Measurements from ENCODE around the gene TEX54.
"Not testable (repeated sequence)": the region's sequence is repeated elsewhere in the genome, so short reads cannot be mapped to it uniquely, and the experiment has no call there.

The TEX54 gene

DNA sequence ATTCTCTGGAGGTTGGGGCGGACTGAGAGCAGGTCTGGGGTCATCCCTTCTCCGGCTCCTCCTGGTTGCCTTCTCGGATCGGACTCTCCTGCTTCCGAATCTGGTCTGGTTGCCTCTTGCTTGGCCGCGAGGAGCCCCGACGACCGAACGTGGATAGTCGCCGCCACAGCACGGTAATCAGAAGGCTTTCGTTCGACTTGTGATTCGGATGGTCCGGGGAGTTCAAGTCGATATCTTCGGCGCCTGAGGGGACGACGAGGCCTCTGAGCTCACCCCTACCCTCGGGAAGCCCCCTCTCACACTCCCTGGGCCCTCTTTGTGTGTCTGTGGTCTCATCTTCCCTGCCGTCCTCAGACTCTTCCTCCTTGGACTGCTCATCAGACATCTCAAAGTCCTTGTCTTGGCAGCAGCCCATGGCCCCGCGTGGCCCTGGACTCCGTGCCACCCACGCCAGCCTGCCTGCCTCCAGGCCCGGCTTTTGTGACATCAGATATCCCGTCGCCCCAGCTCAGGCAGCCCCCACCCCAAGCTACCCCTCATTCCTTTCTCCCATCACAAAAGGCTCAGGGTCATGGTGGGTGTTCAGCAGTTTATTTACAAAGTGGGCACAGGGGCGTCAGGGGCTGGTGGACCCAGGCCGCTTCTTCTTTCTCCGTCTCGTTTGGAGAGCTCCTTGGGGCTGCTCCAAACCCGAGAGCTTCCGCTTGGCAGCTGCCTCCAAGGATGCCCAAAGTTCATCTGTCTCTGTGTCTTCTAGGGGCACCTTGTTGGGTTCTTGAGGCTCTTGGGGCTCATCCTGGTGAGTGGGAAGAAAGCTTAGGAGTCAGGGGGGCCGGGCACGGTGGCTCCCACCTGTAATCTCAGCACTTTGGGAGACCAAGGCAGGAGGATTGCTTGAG lies at the start of gene TEX54:
TEX54 (minus strand) TSS at position 506 of the 899 bp plus-strand sequence.
- FAIRE-seq: no peak

DNA sequence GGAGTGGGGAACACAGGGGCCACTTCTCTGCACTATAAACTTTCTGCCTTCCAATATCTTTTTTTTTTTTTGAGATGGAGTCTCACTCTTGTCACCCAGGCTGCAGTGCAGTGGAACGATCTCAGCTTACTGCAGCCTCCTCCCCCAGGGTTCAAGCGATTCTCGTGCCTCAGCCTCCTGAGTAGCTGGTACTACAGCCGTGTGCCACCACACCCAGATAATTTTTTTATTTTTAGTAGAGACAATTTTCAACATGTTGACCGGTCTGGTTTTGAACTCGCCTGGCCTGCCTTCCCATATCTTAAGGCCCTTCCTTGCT lies 49.7 kb upstream of the TEX54 start:
- FAIRE-seq: no peak

DNA sequence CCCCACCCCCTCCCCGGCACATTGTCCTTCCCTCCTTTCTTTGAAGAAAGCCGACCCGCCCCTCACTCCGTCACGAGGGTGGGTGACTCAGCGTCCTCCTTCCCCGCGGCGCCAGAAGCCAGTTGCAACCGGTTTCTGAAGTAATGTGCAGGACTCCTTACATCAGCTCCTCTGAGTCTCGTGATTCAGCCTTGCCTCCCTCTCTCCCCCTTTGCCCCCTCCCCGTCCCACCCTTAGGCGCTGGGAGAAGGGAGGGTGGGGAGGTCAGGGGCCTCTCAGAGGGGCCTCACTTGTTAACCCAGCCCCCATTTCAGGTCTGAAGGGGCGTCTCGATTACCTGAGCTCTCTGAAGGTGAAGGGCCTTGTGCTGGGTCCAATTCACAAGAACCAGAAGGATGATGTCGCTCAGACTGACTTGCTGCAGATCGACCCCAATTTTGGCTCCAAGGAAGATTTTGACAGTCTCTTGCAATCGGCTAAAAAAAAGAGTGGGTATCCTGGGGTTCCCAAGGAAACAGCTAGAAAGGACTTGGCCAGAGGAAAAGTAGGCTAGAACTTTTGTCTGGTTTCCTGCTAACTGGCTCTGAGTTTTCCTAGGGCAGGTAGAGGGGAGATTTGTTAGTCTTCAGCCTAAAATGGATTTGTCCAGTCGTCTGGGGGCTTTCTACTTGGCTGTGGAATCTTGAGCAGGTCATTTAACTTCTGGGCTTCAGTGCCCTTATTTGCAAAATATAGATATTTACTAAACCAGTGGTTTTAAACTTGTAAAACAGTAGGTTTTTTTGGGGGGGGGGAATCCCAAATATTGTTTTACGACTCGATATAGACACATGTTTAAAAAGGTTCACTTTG lies 49.2 kb upstream of the TEX54 start:
- no peak for FAIRE-seq

DNA sequence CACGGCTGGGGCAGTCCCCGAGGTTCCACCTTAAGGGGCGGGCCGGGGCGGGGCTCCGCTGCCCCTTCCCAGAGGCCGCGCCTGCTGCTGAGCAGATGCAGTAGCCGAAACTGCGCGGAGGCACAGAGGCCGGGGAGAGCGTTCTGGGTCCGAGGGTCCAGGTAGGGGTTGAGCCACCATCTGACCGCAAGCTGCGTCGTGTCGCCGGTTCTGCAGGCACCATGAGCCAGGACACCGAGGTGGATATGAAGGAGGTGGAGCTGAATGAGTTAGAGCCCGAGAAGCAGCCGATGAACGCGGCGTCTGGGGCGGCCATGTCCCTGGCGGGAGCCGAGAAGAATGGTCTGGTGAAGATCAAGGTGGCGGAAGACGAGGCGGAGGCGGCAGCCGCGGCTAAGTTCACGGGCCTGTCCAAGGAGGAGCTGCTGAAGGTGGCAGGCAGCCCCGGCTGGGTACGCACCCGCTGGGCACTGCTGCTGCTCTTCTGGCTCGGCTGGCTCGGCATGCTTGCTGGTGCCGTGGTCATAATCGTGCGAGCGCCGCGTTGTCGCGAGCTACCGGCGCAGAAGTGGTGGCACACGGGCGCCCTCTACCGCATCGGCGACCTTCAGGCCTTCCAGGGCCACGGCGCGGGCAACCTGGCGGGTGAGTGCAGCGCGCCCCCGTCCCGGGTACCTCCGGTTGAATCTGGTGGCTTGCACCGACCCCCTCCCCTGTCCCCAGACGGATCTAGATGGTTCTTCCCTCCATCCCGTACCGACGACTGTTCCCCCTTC lies 48.4 kb upstream of the TEX54 start, which contains the start of gene SLC3A2:
SLC3A2 (plus strand) TSS at position 94 of the 776 bp plus-strand sequence; CDS start at position 222, 128 bp downstream.
- no peak for FAIRE-seq

DNA sequence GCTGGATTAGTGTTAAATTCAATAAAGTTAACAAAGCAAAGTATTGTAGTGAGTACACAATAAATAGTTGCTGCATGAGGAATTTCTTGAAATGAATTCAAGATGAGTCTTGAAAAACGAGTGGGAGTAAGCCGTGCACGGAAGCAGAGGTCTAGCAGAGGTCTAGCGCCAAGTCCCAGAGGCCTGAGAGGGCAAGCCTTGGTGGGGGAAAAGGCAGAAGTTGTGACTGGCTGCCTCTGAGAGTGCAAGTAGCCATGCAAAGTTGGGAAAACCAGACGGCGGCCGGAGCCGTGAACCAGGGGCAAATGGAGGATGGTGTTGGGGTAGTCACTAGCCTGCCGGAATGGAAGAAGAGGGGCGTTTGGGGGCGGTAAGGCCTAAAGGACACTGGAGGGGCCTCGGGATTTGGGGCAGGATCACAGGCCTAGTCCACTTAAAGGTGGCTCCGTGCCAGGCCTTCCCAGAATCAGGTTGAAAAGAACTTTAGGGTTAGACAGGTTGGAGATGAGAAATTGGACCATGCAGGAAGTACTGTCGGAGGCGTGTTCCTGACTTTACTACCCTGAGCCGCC lies 47.7 kb upstream of the TEX54 start:
- no peak for FAIRE-seq

DNA sequence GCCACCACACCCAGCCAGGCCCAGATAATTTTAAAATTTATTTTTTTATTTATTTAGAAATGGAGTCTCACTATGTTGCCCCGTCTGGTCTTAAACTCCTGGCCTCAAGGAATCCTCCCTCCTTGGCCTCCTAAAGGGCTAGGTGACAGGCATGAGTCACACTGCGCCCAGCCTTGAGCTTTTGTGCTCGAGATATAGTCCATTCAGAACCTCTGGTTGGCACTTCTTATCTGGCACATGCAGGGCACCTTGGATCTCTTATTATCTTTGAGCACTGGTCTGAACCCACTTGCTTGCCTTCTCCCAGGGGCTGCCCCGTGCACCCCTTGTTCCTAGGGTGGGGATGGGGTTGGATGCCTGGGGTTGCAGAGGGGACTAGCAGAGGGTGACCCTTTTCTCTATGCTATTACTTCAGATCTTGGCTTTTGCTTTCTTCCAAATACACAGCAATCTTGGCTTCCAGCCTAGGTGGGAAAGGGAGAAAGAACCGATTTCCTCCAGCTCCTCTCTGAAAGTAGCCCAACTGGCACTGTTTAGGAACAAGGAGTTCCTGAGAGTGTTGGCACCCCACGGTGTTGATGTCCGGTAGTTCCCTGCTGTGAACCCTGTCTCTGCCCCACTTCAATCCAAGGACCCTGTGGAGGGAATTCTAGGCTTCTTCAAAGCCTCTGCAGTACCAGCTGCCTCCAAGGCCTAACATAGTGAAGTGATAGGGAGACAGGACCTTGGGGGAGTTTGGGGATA lies 46.8 kb upstream of the TEX54 start:
- FAIRE-seq: no peak

DNA sequence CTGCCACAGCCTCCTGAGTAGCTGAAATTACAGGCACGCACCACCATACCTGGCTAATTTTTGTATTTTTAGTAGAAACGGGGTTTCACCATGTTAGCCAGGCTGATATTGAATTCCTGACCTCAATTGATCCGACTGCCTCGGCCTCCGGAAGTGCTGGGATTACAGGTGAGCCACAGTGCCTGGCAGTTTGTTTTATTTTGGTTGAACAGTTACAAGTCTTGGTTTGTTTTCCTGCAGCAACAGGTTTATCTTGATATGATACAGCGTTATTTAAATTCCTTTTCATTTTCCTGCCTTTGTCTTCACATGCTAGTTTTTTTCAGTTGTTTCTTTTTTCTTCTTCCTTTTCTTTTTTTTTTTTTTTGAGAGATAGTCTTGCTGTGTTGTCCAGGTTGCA lies 44.1 kb upstream of the TEX54 start:
- no peak for FAIRE-seq

DNA sequence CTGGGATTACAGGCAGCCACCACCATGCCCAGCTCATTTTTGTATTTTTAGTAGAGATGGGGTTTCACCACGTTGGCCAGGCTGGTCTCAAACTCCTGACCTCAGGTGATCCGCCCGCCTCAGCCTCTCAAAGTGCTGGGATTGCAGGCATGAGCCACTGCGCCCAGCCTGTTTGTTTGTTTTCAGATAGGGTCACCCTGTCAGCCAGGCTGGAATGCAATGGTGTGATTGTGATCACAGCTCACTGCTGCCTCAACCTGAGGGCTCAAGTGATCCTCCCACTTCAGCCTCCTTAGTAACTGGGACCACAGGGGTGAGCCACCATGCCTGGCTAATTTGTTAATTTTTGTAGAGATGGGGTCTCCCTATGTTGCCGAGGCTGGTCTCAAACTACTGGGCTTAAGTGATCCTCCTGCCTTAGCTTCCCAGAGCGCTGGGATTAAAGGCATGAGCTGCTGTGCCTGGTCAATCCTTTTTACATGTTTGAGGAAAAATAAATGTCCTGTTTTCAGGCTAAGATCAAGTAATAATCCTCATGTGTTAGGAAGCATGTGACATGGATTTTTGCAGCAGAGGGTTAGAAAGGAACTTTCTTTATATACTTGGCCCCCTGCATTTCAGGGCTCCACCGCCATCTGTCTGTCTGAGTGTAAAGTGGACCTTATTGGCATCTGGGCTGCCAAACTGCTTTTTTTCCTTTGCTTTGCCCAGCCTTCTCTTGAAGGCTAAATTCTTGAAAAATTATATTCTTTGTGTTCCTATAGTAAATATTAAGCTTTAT lies 43.2 kb upstream of the TEX54 start:
- FAIRE-seq: no peak

DNA sequence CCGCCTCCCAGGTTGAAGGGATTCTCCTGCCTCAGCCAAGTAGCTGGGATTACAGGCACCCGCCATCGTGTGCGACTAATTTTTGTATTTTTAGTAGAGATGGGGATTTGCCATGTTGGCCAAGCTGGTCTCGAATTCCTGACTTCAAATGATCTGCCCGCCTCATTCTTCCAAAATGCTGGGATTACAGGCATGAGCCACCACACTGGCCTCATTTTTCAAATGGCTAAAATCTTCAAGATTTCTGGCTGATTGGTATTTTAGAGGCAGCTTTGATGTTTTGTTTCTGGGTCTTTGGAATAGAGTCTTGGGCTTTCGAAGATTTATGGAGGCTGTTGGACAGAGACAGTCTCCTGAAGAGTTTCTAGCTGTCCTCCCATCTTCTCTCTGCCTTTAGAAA lies 42.2 kb upstream of the TEX54 start:
- no peak for FAIRE-seq

DNA sequence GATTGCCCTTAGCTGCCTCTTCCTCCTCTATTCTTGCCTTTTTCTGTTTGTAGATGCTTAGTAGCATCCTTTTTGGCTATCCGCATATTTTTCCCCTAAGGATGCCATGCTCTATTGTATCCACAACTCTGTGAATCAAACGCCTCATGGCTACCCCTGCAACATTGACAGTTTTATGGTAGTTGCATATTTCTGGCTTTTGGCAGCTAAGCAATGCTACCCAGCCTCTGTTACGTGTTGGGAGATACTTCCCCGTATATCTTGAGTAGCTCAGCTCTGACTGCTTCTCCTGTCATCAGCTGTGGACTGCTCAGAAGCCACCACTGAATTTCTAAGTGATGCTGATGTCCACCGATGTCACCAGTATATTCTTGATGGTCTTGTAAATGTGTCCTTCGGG lies 33.0 kb upstream of the TEX54 start:
- FAIRE-seq: no peak

DNA sequence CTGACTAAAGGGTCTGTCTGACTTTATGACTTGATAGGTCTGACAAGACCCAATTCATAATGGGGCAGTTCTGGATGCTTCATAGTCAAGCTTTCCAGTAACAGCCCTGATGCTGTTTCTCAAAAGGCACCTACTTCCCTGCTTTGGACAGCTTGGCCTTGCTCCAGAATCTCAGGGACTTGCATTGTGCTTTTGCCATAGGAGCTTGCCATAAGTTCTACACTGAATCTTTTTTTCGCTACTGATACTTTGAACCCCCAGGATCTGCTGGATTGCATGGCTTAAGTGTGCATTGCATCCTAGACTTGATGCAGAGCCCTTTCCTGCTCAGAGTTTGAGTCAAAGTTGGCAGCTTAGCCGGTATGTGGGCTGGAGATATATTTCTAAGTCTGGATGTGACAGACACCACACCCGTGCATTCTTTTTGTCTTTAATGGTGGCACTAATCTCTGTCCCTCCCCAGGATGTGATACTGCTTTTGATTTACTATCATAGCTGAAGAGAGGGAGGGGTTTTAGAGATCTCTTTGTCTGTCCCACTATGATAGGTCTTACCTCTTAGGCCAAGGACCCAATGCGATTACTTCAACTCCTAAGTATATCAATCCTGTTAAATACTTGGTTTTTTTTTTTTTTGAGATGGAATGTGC lies 31.2 kb upstream of the TEX54 start:
- FAIRE-seq: no peak

DNA sequence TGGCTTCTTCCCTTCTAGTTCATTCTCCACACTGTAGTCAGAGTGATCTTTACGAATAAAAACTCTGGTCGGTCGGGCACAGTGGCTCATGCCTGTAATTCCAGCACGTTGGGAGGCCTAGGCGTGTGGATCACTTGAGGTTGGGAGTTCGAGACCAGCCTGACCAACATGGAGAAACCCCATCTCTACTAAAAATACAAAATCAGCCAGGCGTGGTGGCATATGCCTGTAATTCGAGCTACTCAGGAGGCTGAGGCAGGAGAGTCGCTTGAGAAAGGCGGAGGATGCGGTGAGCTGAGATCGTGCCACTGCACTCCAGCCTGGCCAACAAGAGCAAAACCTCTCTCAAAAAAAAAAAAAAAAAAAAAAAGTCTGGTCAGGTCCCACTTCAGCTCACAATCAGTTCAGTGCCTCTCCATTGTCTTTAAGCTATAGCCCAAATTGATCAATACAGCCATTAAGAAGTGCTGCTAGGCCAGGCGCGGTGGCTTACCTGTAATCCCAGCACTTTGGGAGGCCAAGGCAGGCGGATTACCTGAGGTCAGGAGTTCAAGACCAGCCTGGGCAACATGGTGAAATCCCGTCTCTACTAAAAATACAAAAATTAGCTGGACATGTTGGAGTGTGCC lies 29.0 kb upstream of the TEX54 start:
- not testable (repeated sequence) for FAIRE-seq

DNA sequence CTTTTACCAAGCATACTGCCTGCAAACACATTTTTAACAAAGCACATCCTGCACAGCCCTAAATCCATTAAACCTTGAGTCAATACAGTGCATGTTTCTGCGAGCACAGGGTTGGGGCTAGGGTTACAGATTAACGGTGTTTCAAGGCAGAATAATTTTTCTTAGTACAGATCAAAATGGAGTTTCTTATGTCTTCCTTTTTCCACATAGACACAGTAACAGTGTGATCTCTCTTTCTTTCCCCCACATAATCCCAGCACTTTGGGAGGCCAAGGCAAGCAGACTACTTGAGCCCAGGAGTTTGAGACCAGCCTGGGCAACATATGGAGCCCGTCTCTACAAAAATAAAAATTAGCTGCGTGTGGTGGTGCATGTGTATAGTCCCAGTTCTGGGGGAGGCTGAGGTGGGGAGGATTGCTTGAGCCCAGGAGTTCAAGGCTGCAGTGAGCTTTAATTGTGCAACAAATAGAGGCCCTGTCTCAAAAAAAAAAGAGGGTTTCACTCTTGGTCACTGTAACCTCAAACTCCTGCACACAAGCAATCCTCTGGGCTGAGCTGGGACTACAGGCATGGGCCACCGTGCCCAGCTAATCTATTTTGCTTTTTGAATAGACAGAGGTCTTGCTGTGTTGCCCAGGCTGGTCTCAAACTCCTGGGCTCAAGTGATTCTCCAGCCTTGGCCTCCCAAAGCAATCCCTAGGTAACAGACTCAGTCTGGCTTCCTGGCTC lies 28.4 kb upstream of the TEX54 start:
- FAIRE-seq: no peak

DNA sequence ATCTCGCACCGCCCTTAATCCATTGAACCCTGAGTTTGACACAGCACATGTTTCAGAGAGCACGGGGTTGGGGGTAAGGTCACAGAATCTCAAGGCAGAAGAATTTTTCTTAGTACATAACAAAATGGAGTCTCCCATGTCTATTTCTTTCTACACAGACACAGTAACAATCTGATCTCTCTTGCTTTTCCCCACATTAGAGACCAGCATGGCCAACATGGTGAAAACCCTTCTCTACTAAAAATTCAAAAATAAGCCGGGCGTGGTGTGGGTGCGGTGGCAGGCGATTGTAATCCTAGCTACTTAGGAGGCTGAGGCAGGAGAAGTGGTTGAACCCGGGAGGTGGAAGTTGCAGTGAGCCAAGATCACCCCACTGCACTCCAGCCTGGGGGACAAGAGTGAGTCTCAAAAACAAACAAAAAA lies 26.7 kb upstream of the TEX54 start:
- FAIRE-seq: not testable (repeated sequence)

DNA sequence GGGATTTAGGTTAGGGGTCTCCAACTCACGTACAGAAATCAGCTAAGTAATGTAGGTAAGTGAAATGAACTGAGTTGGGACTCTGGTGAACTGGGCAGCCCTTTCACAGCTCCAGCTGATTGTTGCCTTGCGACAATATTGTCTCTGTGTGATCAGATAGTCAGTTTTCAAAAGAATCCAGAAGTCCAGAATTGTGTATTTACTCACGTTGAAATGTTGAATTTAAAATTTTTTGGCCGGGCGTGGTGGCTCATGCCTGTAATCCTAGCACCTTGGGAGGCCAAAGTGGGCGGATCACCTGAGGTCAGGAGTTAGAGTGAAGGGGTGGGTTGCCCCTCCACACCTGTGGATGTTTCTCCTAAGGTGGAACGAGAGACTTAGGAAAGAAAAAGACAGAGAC lies 25.6 kb upstream of the TEX54 start:
- no peak for FAIRE-seq

DNA sequence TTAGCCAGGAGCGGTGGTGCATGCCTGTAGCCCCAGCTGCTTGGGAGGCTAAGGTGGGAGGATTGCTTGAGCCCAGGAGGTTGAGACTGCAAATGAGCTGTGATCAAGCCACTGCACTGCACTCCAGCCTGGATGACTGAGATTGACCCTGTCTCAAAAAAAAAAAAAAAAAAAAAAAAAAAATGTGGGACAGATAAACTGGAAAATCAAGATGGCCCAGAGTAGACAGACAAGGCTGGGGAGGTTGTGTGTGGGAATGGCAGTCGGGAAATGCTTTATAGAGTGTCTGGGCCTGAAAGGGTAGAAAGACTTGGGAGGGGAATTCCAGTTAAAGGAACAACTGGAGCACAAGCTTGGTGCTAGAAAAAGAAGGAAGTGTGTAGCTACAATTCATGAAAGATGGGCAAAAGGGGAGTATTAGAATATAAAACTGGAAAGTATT lies 24.9 kb upstream of the TEX54 start:
- no peak for FAIRE-seq

DNA sequence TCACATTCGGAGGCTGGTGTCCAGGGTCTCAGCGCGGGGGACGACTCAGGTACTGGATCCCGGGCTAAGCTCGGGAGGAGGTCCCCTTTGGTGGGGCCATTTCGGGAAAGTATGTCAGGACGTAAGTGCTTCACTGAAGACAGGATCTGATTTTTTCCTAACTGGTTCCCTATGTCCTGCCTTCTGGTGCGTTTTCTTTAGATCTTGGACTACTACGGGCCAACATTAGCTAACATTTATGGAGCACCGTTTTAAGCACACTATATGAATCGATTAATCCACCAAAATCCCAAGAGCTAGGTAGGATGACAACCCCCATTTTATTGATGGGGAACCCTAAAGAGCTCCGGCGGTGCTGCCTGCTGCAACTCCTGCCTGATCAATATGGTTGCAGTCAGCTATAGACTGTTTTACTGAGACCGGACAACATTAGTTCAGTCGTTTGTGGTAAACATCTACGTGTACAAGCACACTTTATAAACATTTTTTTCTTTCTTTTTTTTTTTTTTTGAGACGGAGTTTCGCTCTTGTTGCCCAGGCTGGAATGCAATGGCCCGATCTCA lies 23.8 kb upstream of the TEX54 start:
- no peak for FAIRE-seq

DNA sequence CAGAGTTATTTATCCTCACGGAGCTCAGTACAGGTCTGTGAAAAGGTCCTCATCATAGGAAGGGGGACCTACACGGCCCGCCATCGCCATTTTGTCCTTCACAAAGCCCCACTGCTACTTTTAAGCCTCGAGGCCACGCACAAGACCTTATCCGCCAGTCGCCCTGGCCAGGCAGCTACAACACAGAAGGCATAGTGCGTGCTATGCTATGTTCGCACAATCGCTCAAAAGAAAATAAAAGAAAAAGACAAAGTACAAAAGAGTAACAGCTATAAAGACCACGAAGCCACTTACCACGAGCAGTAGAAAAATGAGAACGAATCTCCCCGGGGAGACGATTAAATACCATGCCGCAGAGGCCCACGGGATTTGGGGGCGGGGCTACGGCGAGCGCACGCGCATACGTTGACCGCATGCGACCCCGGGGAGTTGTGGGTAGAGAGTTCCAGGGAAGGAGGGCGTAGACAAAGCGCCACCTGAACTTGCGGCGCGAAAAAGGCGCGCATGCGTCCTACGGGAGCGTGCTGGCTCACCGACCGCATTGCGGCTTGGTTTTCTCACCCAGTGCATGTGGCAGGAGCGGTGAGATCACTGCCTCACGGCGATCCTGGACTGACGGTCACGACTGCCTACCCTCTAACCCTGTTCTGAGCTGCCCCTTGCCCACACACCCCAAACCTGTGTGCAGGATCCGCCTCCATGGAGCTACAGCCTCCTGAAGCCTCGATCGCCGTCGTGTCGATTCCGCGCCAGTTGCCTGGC lies 23.1 kb upstream of the TEX54 start:
- peak; percentile 90 for FAIRE-seq

Data from A204.1 (cell line).